Mammary microvascular endothelial cell (primary cell): Measurements from ENCODE around the gene GP9. TPM values are rescaled to one million over a fixed set of nuclear protein-coding genes. Genes with fewer than 3 reads are reported as not detected.

ENCODE experiments used
- total RNA-seq: library from RNA; depleted of rRNA; stranded (reverse); fragments of >200 nt; gene quantifications from 2 replicates; pipeline ENCODE4 v1.2.3, GENCODE V29; 2015

GP9 gene
- total RNA-seq, result 0.53 TPM in 1 of 2 replicates, not detected in the other

DNA sequence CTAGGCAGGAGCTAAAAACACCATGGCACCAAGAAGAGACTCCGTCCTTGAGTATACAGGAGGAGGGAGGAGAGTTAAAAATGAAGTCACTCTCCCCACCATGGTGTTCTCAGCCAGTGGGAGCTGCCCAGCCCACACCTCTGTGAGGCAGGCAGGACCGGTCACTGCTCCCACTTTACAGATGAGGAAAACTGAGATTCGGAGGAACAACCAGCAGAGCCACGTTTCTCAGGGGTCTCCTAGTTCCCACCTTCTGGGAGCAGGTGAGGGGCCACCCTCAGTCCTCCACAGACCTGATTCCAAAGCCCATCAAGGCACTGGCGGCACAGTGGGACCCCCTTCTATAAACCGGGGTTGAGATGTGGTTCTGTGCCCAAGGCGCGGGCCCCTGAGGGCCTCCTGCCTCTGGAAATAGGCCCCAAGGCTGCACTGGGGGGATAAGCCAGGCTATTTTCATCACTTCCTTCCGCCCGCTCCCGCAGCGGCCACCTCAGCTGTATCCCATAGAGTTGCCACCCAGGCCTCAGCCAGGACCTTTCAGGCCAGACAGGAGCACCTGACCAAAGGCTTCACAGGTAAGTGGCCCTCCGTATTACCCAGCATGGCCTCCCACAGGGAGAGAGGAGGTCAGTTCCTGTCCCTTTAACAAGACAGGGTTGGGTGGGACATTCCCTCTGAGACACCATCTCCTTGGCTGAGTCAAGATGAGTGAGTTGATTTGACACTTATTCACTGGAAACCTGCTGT lies at the start of gene GP9:
TSS of gene GP9 (plus strand) at position 504 of the 747 bp plus-strand sequence. CDS start 961 bp downstream, outside the sequence.

Other genes starting within 250 kb of the GP9 start
- gene ACAD9, start 181.2 kb upstream of the GP9 start, total RNA-seq, result 46.5 and 51.1 TPM in 2 replicates
- 0.10 and 0.27 TPM in 2 replicates for gene CFAP92, start 66.7 kb upstream of the GP9 start, total RNA-seq
- 0.30 and 0.73 TPM in 2 replicates for gene EFCC1, start 59.5 kb upstream of the GP9 start, total RNA-seq
- gene RAB43, start 61.0 kb downstream of the GP9 start, total RNA-seq, result 19.7 and 23.4 TPM in 2 replicates
- gene ISY1, start 100.3 kb downstream of the GP9 start, total RNA-seq, result 25.0 and 28.1 TPM in 2 replicates
- 265 and 267 TPM in 2 replicates for gene CNBP, start 123.1 kb downstream of the GP9 start, total RNA-seq
- 161 and 191 TPM in 2 replicates for gene COPG1, start 188.8 kb downstream of the GP9 start, total RNA-seq
- gene HMCES, start 218.1 kb downstream of the GP9 start, total RNA-seq, result 26.8 and 32.8 TPM in 2 replicates